Choroid plexus epithelial cell (primary cell): ENCODE data around the gene SERPINE3.

ENCODE experiments used
- DNase-seq: peaks from one replicate; pipeline ENCODE4 v3.0.0-alpha.2; 2010; ENCODE audit warnings: low read depth
- H3K4me3 ChIP-seq: 2 replicates; pipeline ENCODE4 v1.5.1; 2011; ENCODE audit warnings: low read depth, mild to moderate bottlenecking, control low read depth, low read length, moderate library complexity
- CTCF ChIP-seq: conservative IDR thresholded peaks from 2 replicates; pipeline ENCODE4 v1.5.1; 2011; ENCODE audit warnings: low read depth, mild to moderate bottlenecking, control low read depth, inconsistent platforms, low read length, moderate library complexity

The SERPINE3 gene

GRCh38 chr13:51327961-51328360 is 11.5 kb upstream of the SERPINE3 start:
- no peak for TF ChIP-seq CTCF
- H3K4me3 ChIP-seq, result no peak overlapping the region
- no peak for DNase-seq

GRCh38 chr13:51328488-51328887 is 11.0 kb upstream of the SERPINE3 start:
- no peak overlapping the region for H3K4me3 ChIP-seq
- DNase-seq, result no peak
- no peak for TF ChIP-seq CTCF

GRCh38 chr13:51329606-51330005 is 9.9 kb upstream of the SERPINE3 start:
- no peak for DNase-seq
- no peak for TF ChIP-seq CTCF

GRCh38 chr13:51330791-51331190 is 8.7 kb upstream of the SERPINE3 start:
- no peak for TF ChIP-seq CTCF
- no peak overlapping the region for H3K4me3 ChIP-seq
- DNase-seq, result no peak

More at GRCh38 chr13:51329606-51330005, 9.9 kb upstream of the SERPINE3 start:
- H3K4me3 ChIP-seq, result no peak overlapping the region

- no peak overlapping the region for H3K4me3 ChIP-seq
- no peak for DNase-seq
- TF ChIP-seq CTCF, result no peak
Measured at GRCh38 chr13:51331354-51331861, 8.1 kb upstream of the SERPINE3 start.

- H3K4me3 ChIP-seq, result no peak overlapping the region
- no peak for TF ChIP-seq CTCF
- DNase-seq, result no peak
Measured at GRCh38 chr13:51332566-51333361, 6.7 kb upstream of the SERPINE3 start.

GRCh38 chr13:51333421-51333820 is 6.1 kb upstream of the SERPINE3 start:
- DNase-seq, result no peak
- TF ChIP-seq CTCF, result no peak
- no peak overlapping the region for H3K4me3 ChIP-seq
